GM23338 (cell line): Measurements from ENCODE around the gene GPR85. TPM values are rescaled to one million over a fixed set of nuclear protein-coding genes. Genes with fewer than 3 reads are reported as not detected.
A peak's percentile ranks its signal among the peaks of the same experiment; 100 is the strongest.

Experiments
- ATAC-seq: fragments of 200-7000 bp; cut with Tn5 transposase; 3 replicates; pipeline ENCODE4 v1.9.1; 2020
- DNase-seq: peaks from one replicate; pipeline ENCODE4 v3.0.0-alpha.2; 2015; ENCODE audit warnings: low spot score
- H2AFZ ChIP-seq: fragments of 200-600 bp; sonication (generic); 2 replicates; pipeline ENCODE4 v1.8.0; 2016; ENCODE audit warnings: antibody characterized with exemption, mild to moderate bottlenecking, moderate library complexity
- H3F3A ChIP-seq: fragments of 200-600 bp; sonication (generic); replicated peaks from 2 replicates; pipeline ENCODE4 v1.8.0; 2017; ENCODE audit warnings: antibody characterized with exemption, mixed run types, low read depth
- H3K27ac ChIP-seq: fragments of 200-600 bp; sonication (generic); 2 replicates; pipeline ENCODE4 v1.6.1; 2016; ENCODE audit warnings: low read depth
- H3K27me3 ChIP-seq: fragments of 200-600 bp; sonication (generic); 2 replicates; pipeline ENCODE4 v1.8.0; 2016; ENCODE audit warnings: mild to moderate bottlenecking, mixed run types, moderate library complexity; ENCODE audit not compliant: insufficient read depth
- H3K36me3 ChIP-seq: fragments of 200-600 bp; sonication (generic); 2 replicates; pipeline ENCODE4 v1.8.0; 2016; ENCODE audit warnings: mild to moderate bottlenecking; ENCODE audit not compliant: insufficient read depth
- H3K4me1 ChIP-seq: fragments of 200-600 bp; sonication (generic); 2 replicates; pipeline ENCODE4 v1.8.0; 2016; ENCODE audit warnings: mild to moderate bottlenecking, moderate library complexity; ENCODE audit not compliant: insufficient read depth
- H3K4me2 ChIP-seq: fragments of 200-600 bp; sonication (generic); 2 replicates; pipeline ENCODE4 v1.7.1; 2017; ENCODE audit warnings: mixed run types
- H3K4me3 ChIP-seq: fragments of 200-600 bp; sonication (generic); 2 replicates; pipeline ENCODE4 v1.6.1; 2016; ENCODE audit warnings: mixed run types
- H3K79me2 ChIP-seq: fragments of 200-600 bp; sonication (generic); replicated peaks from 2 replicates; pipeline ENCODE4 v1.8.0; 2017; ENCODE audit warnings: mild to moderate bottlenecking; ENCODE audit not compliant: insufficient read depth
- H3K9me2 ChIP-seq: fragments of 200-600 bp; sonication (generic); 2 replicates; pipeline ENCODE4 v1.8.0; 2017; ENCODE audit not compliant: insufficient read depth
- H4K20me1 ChIP-seq: fragments of 200-600 bp; sonication (generic); replicated peaks from 2 replicates; pipeline ENCODE4 v1.8.0; 2017; ENCODE audit warnings: mild to moderate bottlenecking; ENCODE audit not compliant: insufficient read depth
- H3K27ac Mint-ChIP-seq: 2 replicates; pipeline ENCODE4 v1.8.0; 2020; ENCODE audit warnings: inconsistent platforms, mild to moderate bottlenecking, moderate library complexity, mixed read lengths
- H3K27me3 Mint-ChIP-seq: 3 replicates; pipeline ENCODE4 v1.8.0; 2022; ENCODE audit warnings: low read depth, mild to moderate bottlenecking, moderate library complexity, mixed read lengths, inconsistent platforms; ENCODE audit not compliant: insufficient read depth, poor library complexity
- H3K36me3 Mint-ChIP-seq: 3 replicates; pipeline ENCODE4 v1.8.0; 2021; ENCODE audit warnings: low read depth, mild to moderate bottlenecking, inconsistent platforms, moderate library complexity, mixed read lengths
- H3K4me1 Mint-ChIP-seq: 3 replicates; pipeline ENCODE4 v1.8.0; 2020; ENCODE audit warnings: mild to moderate bottlenecking, inconsistent platforms, mixed read lengths
- H3K4me3 Mint-ChIP-seq: 3 replicates; pipeline ENCODE4 v1.8.0; 2021; ENCODE audit warnings: moderate library complexity, mild to moderate bottlenecking, inconsistent platforms, mixed read lengths
- H3K9me3 Mint-ChIP-seq: 3 replicates; pipeline ENCODE4 v1.8.0; 2020; ENCODE audit warnings: moderate library complexity, mild to moderate bottlenecking, inconsistent platforms, mixed read lengths
- CREB1 ChIP-seq: fragments of 250-450 bp; sonication (Bioruptor Pico); IDR thresholded peaks from 2 replicates; pipeline ENCODE4 v1.5.0; 2020; ENCODE audit warnings: low read depth, mild to moderate bottlenecking, moderate library complexity
- CTCF ChIP-seq, 2 experiments: fragments of 200-600 bp in 1 of 2; sonication (generic) in 1 of 2; conservative IDR thresholded peaks; 2 replicates each; pipeline versions ENCODE4 v1.5.1 to v1.6.1; 2016 to 2017; ENCODE audit warnings: antibody characterized with exemption in 2 of 2, low read depth in 2 of 2, mild to moderate bottlenecking in 2 of 2, moderate library complexity in 1 of 2
- EZH2phosphoT487 ChIP-seq: fragments of 200-600 bp; sonication (generic); IDR thresholded peaks from one replicate; pipeline ENCODE4 v1.8.1; 2018; ENCODE audit warnings: antibody characterized with exemption; ENCODE audit not compliant: unreplicated experiment
- POLR2AphosphoS5 ChIP-seq: IDR thresholded peaks from 2 replicates; pipeline ENCODE4 v1.6.1; 2016; ENCODE audit warnings: antibody characterized with exemption, low read depth
- REST ChIP-seq: IDR thresholded peaks from one replicate; pipeline ENCODE4 v1.6.1; 2018; ENCODE audit warnings: antibody characterized with exemption; ENCODE audit not compliant: unreplicated experiment
- polyA plus RNA-seq: library from polyadenylated mRNA; unstranded; fragments of >200 nt; fragmentation: Nextera tagmentation; extraction: Ambion mirVana; gene quantifications from 2 replicates; pipeline ENCODE4 v1.2.1, GENCODE V29; 2016
- total RNA-seq: library from RNA; depleted of rRNA; stranded (reverse); fragments of >200 nt; shearing (Covaris generic); gene quantifications from 2 replicates; pipeline ENCODE4 v1.2.3, GENCODE V29; 2014

Gene GPR85
- total and polyA plus RNA-seq, 2 experiments from 2014 or later: 0.16 to 0.35 TPM

GRCh38 chr7:113076703-113077102 lies 9.9 kb downstream of the GPR85 start:
- H3K36me3 Mint-ChIP-seq: no peaks in the 10 kb centered on the region
- DNase-seq: peak; percentile 73
- no peak overlapping the region for H2AFZ ChIP-seq
- H3K4me1 Mint-ChIP-seq: peaks cover 16% of the 10 kb centered on the region
- H3K27ac Mint-ChIP-seq: no peak overlapping the region
- H3K4me2 ChIP-seq: no peak overlapping the region
- H3K4me3 ChIP-seq: no peak overlapping the region
- no peak overlapping the region for H3K4me3 Mint-ChIP-seq
- H3K27me3 ChIP-seq: peaks cover 100% of the 10 kb centered on the region
- H3K27ac ChIP-seq: no peak overlapping the region
- peak; percentile 92 for ATAC-seq
- no peaks in the 10 kb centered on the region for H3K36me3 ChIP-seq
- no peaks in the 10 kb centered on the region for H3K9me2 ChIP-seq
- 0 out of 2 replicates have a peak, but pooled peaks cover 8% of the 10 kb centered on the region for H4K20me1 ChIP-seq
- H3K4me1 ChIP-seq: no peaks in the 10 kb centered on the region
- H3K79me2 ChIP-seq: no peaks in the 10 kb centered on the region
- peaks cover 68% of the 10 kb centered on the region for H3K27me3 Mint-ChIP-seq
- TF ChIP-seq POLR2AphosphoS5: peak; percentile 44; the same call in 1 of the 2 replicates
- no peak for TF ChIP-seq REST
- TF ChIP-seq CREB1 (CRISPR knock-in tag): peak; percentile 45
- H3F3A ChIP-seq: no peaks in the 10 kb centered on the region
- no peaks in the 10 kb centered on the region; the same call in 2 of the 3 replicates for H3K9me3 Mint-ChIP-seq

GRCh38 chr7:113071465-113071864 lies 15.2 kb downstream of the GPR85 start:
- no peak overlapping the region for H3K27ac ChIP-seq
- Mint-ChIP-seq H3K9me3 (no peaks in the 10 kb centered on the region; the same call in 2 of the 3 replicates), H3K36me3 (no peaks in the 10 kb centered on the region), H3K27me3 (peaks cover 29% of the 10 kb centered on the region), H3K4me1 (peaks cover 9% of the 10 kb centered on the region; the same call in 2 of the 3 replicates), H3K4me3 (no peak overlapping the region), H3K27ac (no peak overlapping the region)
- no peaks in the 10 kb centered on the region for H3F3A ChIP-seq
- no peak overlapping the region for H2AFZ ChIP-seq
- no peaks in the 10 kb centered on the region for H3K4me1 ChIP-seq
- 0 out of 2 replicates have a peak, but pooled peaks cover 3% of the 10 kb centered on the region for H4K20me1 ChIP-seq
- TF ChIP-seq CTCF (conservative IDR thresholded peaks at IDR 0.05; ENCODE audit: low read depth in 2 of 2) (no peak), EZH2phosphoT487 (no peak)
- no peak overlapping the region for H3K4me2 ChIP-seq
- no peaks in the 10 kb centered on the region for H3K9me2 ChIP-seq
- no peaks in the 10 kb centered on the region for H3K36me3 ChIP-seq
- no peak for DNase-seq
- no peak for ATAC-seq
- H3K27me3 ChIP-seq: peaks cover 93% of the 10 kb centered on the region
- H3K79me2 ChIP-seq: no peaks in the 10 kb centered on the region
- no peak overlapping the region for H3K4me3 ChIP-seq
